H9 (cell line): ENCODE results near the gene ITGB6. TPM values are rescaled to one million over a fixed set of nuclear protein-coding genes. Genes with fewer than 3 reads are reported as not detected.

ENCODE experiments used
- DNase-seq: peaks from one replicate; pipeline ENCODE4 v3.0.0-alpha.2; 2017
- H2AFZ ChIP-seq: one replicate; pipeline ENCODE4 v1.6.1; 2013; ENCODE audit warnings: mild to moderate bottlenecking, low read length, control low read depth, moderate library complexity
- H2AK5ac ChIP-seq: 2 replicates; pipeline ENCODE4 v1.6.1; 2013; ENCODE audit warnings: low read length, control low read depth, mixed read lengths; ENCODE audit not compliant: insufficient read length
- H2BK120ac ChIP-seq: one replicate; pipeline ENCODE4 v1.6.1; 2013; ENCODE audit warnings: low read depth, mild to moderate bottlenecking, low read length, control low read depth, inconsistent platforms; ENCODE audit not compliant: poor library complexity, severe bottlenecking
- H2BK12ac ChIP-seq: 2 replicates; pipeline ENCODE4 v1.6.1; 2013; ENCODE audit warnings: low read length, control low read depth, mixed read lengths, low read depth; ENCODE audit not compliant: insufficient read length
- H2BK15ac ChIP-seq: 2 replicates; pipeline ENCODE4 v1.6.1; 2013; ENCODE audit warnings: low read depth, low read length, control low read depth
- H2BK20ac ChIP-seq: one replicate; pipeline ENCODE4 v1.6.1; 2013; ENCODE audit warnings: low read depth, mild to moderate bottlenecking, low read length, control low read depth, inconsistent platforms; ENCODE audit not compliant: poor library complexity, severe bottlenecking
- H2BK5ac ChIP-seq: 2 replicates; pipeline ENCODE4 v1.6.1; 2013; ENCODE audit warnings: low read length, control low read depth, mixed read lengths; ENCODE audit not compliant: insufficient read length
- H3K14ac ChIP-seq: 2 replicates; pipeline ENCODE4 v1.6.1; 2013; ENCODE audit warnings: low read length, control low read depth; ENCODE audit not compliant: insufficient read depth
- H3K18ac ChIP-seq: 2 replicates; pipeline ENCODE4 v1.6.1; 2013; ENCODE audit warnings: low read depth, mild to moderate bottlenecking, mixed read lengths, low read length, control low read depth; ENCODE audit not compliant: insufficient read length
- H3K23ac ChIP-seq: 2 replicates; pipeline ENCODE4 v1.6.1; 2013; ENCODE audit warnings: low read length, control low read depth, mixed read lengths, low read depth; ENCODE audit not compliant: insufficient read length
- H3K23me2 ChIP-seq: 2 replicates; pipeline ENCODE4 v1.6.1; 2013; ENCODE audit warnings: low read depth, mild to moderate bottlenecking, mixed read lengths, low read length, control low read depth; ENCODE audit not compliant: insufficient read length, poor library complexity, severe bottlenecking
- H3K27ac ChIP-seq: 2 replicates; pipeline ENCODE4 v1.5.1; 2013; ENCODE audit warnings: low read length, control low read depth, mixed read lengths, low read depth; ENCODE audit not compliant: insufficient read length
- H3K27me3 ChIP-seq: 2 replicates; pipeline ENCODE4 v1.6.1; 2013; ENCODE audit warnings: low read length, control low read depth, inconsistent platforms; ENCODE audit not compliant: insufficient read depth
- H3K4ac ChIP-seq: 2 replicates; pipeline ENCODE4 v1.6.1; 2013; ENCODE audit warnings: low read depth, mild to moderate bottlenecking, control low read depth, inconsistent platforms, low read length, moderate library complexity
- H3K4me1 ChIP-seq: 2 replicates; pipeline ENCODE4 v1.6.1; 2013; ENCODE audit warnings: low read length, control low read depth, inconsistent platforms; ENCODE audit not compliant: insufficient read depth
- H3K4me2 ChIP-seq: 2 replicates; pipeline ENCODE4 v1.6.1; 2013; ENCODE audit warnings: low read length, control low read depth, mixed read lengths; ENCODE audit not compliant: insufficient read length, insufficient read depth
- H3K56ac ChIP-seq: 2 replicates; pipeline ENCODE4 v1.6.1; 2013; ENCODE audit warnings: low read depth, mild to moderate bottlenecking, mixed read lengths, low read length, control low read depth; ENCODE audit not compliant: insufficient read length
- H3K79me1 ChIP-seq: 2 replicates; pipeline ENCODE4 v1.6.1; 2013; ENCODE audit warnings: low read depth, mild to moderate bottlenecking, moderate library complexity, low read length, control low read depth, inconsistent platforms; ENCODE audit not compliant: insufficient read depth, poor library complexity, severe bottlenecking
- H3K79me2 ChIP-seq: 2 replicates; pipeline ENCODE4 v1.6.1; 2013; ENCODE audit warnings: low read length, control low read depth, inconsistent platforms; ENCODE audit not compliant: insufficient read depth
- H3K9ac ChIP-seq: 2 replicates; pipeline ENCODE4 v1.6.1; 2013; ENCODE audit warnings: low read length, control low read depth, mixed read lengths; ENCODE audit not compliant: insufficient read length; ENCODE audit errors: extremely low read depth
- H3K9me3 ChIP-seq: one replicate; pipeline ENCODE4 v1.6.1; 2013; ENCODE audit warnings: low read depth, low read length, inconsistent platforms; ENCODE audit not compliant: control insufficient read depth
- H3T11ph ChIP-seq: one replicate; pipeline ENCODE4 v1.6.1; 2013; ENCODE audit warnings: mild to moderate bottlenecking, low read length, control low read depth, inconsistent platforms
- H4K20me1 ChIP-seq: one replicate; pipeline ENCODE4 v1.6.1; 2013; ENCODE audit not compliant: control insufficient read depth, insufficient read length, insufficient read depth
- H4K5ac ChIP-seq: 2 replicates; pipeline ENCODE4 v1.6.1; 2013; ENCODE audit warnings: low read depth, mild to moderate bottlenecking, mixed read lengths, low read length, control low read depth; ENCODE audit not compliant: insufficient read length
- H4K8ac ChIP-seq: replicated peaks from 2 replicates; pipeline ENCODE4 v1.6.1; 2013; ENCODE audit warnings: low read length, control low read depth, mixed read lengths, low read depth; ENCODE audit not compliant: insufficient read length
- H4K91ac ChIP-seq: 2 replicates; pipeline ENCODE4 v1.6.1; 2013; ENCODE audit warnings: low read depth, mild to moderate bottlenecking, moderate library complexity, mixed read lengths, low read length, control low read depth; ENCODE audit not compliant: insufficient read length
- H3K27ac Mint-ChIP-seq, 3 experiments: 2 replicates in 2 of 3; 3 replicates in 1 of 3; pipeline ENCODE4 v1.8.0; 2020 to 2021; ENCODE audit warnings: mixed read lengths in 3 of 3, mild to moderate bottlenecking in 1 of 3, moderate library complexity in 1 of 3
- H3K27me3 Mint-ChIP-seq: 2 replicates; pipeline ENCODE4 v1.8.0; 2021; ENCODE audit warnings: low read depth, mild to moderate bottlenecking, moderate library complexity, mixed read lengths
- H3K36me3 Mint-ChIP-seq, 3 experiments: 2 replicates in 2 of 3; 3 replicates in 1 of 3; pipeline ENCODE4 v1.8.0; 2020 to 2021; ENCODE audit warnings: low read depth in 3 of 3, mixed read lengths in 3 of 3; ENCODE audit not compliant: insufficient read depth in 1 of 3
- H3K4me1 Mint-ChIP-seq, 2 experiments: 2 replicates each; pipeline ENCODE4 v1.8.0; 2020; ENCODE audit warnings: mixed read lengths in 2 of 2
- H3K4me3 Mint-ChIP-seq, 2 experiments: 2 replicates in 1 of 2; 3 replicates in 1 of 2; pipeline ENCODE4 v1.8.0; 2020 to 2021; ENCODE audit warnings: mild to moderate bottlenecking in 2 of 2, mixed read lengths in 2 of 2, moderate library complexity in 1 of 2
- H3K9me3 Mint-ChIP-seq, 2 experiments: 2 replicates in 1 of 2; 3 replicates in 1 of 2; pipeline ENCODE4 v1.8.0; 2020; ENCODE audit warnings: mild to moderate bottlenecking in 2 of 2, mixed read lengths in 2 of 2, moderate library complexity in 1 of 2
- total RNA-seq: library from RNA; stranded (reverse); gene quantifications from 2 replicates; pipeline ENCODE4 v1.2.1, GENCODE V29; 2021
- TF ChIP-seq, protein P1 (sequence below): fragments of 200-600 bp; sonication (generic); conservative IDR thresholded peaks from 3 replicates; pipeline ENCODE4 v1.8.0; 2021; ENCODE audit warnings: antibody characterized with exemption, mild to moderate bottlenecking

Gene ITGB6
- total RNA-seq, 1 experiment from 2014 or later, result not detected

DNA sequence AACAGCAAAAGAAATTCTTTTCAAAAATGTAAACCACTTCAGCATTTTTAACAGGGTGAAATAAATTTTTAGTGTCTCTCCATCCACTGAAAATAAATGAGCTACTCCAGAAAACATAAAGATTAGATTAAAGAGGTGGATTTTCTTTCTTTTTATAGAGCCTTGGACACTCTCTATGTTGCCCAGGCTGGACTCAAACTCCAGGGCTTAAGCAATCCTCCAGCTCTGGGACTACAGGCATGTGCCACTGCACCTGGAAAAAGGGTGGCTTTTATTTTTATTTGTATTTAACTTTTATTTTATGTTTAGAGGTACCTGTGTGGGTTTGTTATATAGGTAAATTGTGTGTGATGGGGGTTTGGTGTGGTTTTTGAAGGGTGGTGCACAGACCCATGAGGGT, 19.9 kb downstream of the ITGB6 start:
- Histone ChIP-seq H2BK5ac (no peak overlapping the region), H3K9ac (no peak overlapping the region), H3K23ac (no peak overlapping the region), H3K79me2 (no peaks in the 10 kb centered on the region), H3K18ac (no peak overlapping the region), H3K56ac (no peak overlapping the region), H2AK5ac (no peak overlapping the region), H3K23me2 (no peaks in the 10 kb centered on the region), H3K9me3 (no peaks in the 10 kb centered on the region), H2BK15ac (no peak overlapping the region), H2BK20ac (no peak overlapping the region), H2AFZ (no peak overlapping the region), H4K5ac (no peak overlapping the region), H2BK12ac (no peak overlapping the region), H3K14ac (no peak overlapping the region), H3K4ac (no peak overlapping the region), H3K4me2 (no peak overlapping the region), H3T11ph (no peak overlapping the region), H3K27me3 (no peaks in the 10 kb centered on the region), H3K27ac (no peak overlapping the region), H4K91ac (no peak overlapping the region), H3K4me1 (peaks cover 4% of the 10 kb centered on the region; the same call in 1 of the 2 replicates), H4K20me1 (no peaks in the 10 kb centered on the region), H2BK120ac (no peak overlapping the region), H4K8ac (no peak overlapping the region), H3K79me1 (no peaks in the 10 kb centered on the region)
- peaks cover 7 to 12% of the 10 kb centered on the region in 2 experiments; a peak in 3 of 4 replicates for H3K4me1 Mint-ChIP-seq
- no peak for DNase-seq
- TF ChIP-seq, protein P1, sequence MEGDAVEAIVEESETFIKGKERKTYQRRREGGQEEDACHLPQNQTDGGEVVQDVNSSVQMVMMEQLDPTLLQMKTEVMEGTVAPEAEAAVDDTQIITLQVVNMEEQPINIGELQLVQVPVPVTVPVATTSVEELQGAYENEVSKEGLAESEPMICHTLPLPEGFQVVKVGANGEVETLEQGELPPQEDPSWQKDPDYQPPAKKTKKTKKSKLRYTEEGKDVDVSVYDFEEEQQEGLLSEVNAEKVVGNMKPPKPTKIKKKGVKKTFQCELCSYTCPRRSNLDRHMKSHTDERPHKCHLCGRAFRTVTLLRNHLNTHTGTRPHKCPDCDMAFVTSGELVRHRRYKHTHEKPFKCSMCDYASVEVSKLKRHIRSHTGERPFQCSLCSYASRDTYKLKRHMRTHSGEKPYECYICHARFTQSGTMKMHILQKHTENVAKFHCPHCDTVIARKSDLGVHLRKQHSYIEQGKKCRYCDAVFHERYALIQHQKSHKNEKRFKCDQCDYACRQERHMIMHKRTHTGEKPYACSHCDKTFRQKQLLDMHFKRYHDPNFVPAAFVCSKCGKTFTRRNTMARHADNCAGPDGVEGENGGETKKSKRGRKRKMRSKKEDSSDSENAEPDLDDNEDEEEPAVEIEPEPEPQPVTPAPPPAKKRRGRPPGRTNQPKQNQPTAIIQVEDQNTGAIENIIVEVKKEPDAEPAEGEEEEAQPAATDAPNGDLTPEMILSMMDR, result no peak
- H3K27ac Mint-ChIP-seq, result no peak overlapping the region
- no peaks in the 10 kb centered on the region for H3K27me3 Mint-ChIP-seq
- peaks cover under 1 to 3% of the 10 kb centered on the region in 2 experiments; a peak in 3 of 5 replicates for H3K9me3 Mint-ChIP-seq
- peaks cover 0 to 8% (median 3%) of the 10 kb centered on the region in 3 experiments; a peak in 1 of 7 replicates for H3K36me3 Mint-ChIP-seq
- H3K4me3 Mint-ChIP-seq, result no peak overlapping the region
